IMR-90 (cell line): ENCODE results near the gene RTEL1. TPM values are rescaled to one million over a fixed set of nuclear protein-coding genes. Genes with fewer than 3 reads are reported as not detected.

ENCODE experiments used
- ATAC-seq: fragments of 200-7000 bp; cut with Tn5 transposase; 2 replicates; pipeline ENCODE4 v1.9.1; 2020; ENCODE audit warnings: low read depth, mild to moderate bottlenecking, moderate library complexity
- BruUV-seq: library from RNA; stranded (reverse); fragments of 400-500 nt; replicated peaks from 2 replicates; lab custom pipeline; 2021; lab: Mats Ljungman, UMichigan
- CTCF ChIA-PET: fragments of 300-600 bp; formaldehyde crosslinking; extraction: SDS; loops from one replicate; lab custom pipeline; 2021; ENCODE audit warnings: antibody characterized with exemption; lab: Yijun Ruan, JAX
- POLR2A ChIA-PET: fragments of 300-600 bp; sonication (Branson Sonifier 250); formaldehyde crosslinking; loops from one replicate; lab custom pipeline; 2022; ENCODE audit warnings: antibody characterized with exemption; ENCODE audit not compliant: unreplicated experiment; lab: Charles Lee
- DNase-seq: peaks from one replicate; pipeline ENCODE4 v3.0.0; 2013
- H2AFZ ChIP-seq: replicated peaks from 2 replicates; pipeline ENCODE3; 2013; ENCODE audit warnings: low read length, mild to moderate bottlenecking; ENCODE audit not compliant: poor library complexity
- H2AK5ac ChIP-seq: 2 replicates; pipeline ENCODE4 v1.6.1; 2013; ENCODE audit warnings: low read depth, low read length, inconsistent platforms
- H2AK9ac ChIP-seq: replicated peaks from 2 replicates; pipeline ENCODE3; 2013; ENCODE audit warnings: mild to moderate bottlenecking, low read depth, low read length, moderate library complexity; ENCODE audit not compliant: poor library complexity
- H2BK120ac ChIP-seq: 2 replicates; pipeline ENCODE4 v1.6.1; 2013; ENCODE audit warnings: low read depth, low read length, inconsistent platforms
- H2BK15ac ChIP-seq: 3 replicates; pipeline ENCODE4 v1.6.1; 2013; ENCODE audit warnings: low read depth, low read length, inconsistent platforms
- H2BK20ac ChIP-seq: 2 replicates; pipeline ENCODE4 v1.6.1; 2013; ENCODE audit warnings: low read depth, mild to moderate bottlenecking, inconsistent platforms, low read length, moderate library complexity
- H2BK5ac ChIP-seq: 2 replicates; pipeline ENCODE4 v1.6.1; 2013; ENCODE audit warnings: mild to moderate bottlenecking, low read depth, low read length, inconsistent platforms; ENCODE audit not compliant: poor library complexity, severe bottlenecking
- H3K14ac ChIP-seq: replicated peaks from 2 replicates; pipeline ENCODE4 v1.6.1; 2013; ENCODE audit warnings: low read depth, low read length, inconsistent platforms
- H3K18ac ChIP-seq: 2 replicates; pipeline ENCODE4 v1.6.1; 2013; ENCODE audit warnings: low read depth, low read length, control low read depth
- H3K23ac ChIP-seq: 2 replicates; pipeline ENCODE4 v1.6.1; 2013; ENCODE audit warnings: low read depth, low read length, inconsistent platforms
- H3K27ac ChIP-seq: 2 replicates; pipeline ENCODE4 v1.5.1; 2013; ENCODE audit warnings: mild to moderate bottlenecking, control low read depth, low read length; ENCODE audit not compliant: insufficient read depth
- H3K27me3 ChIP-seq: 2 replicates; pipeline ENCODE4 v1.6.1; 2013; ENCODE audit warnings: low read length; ENCODE audit not compliant: control insufficient read depth, insufficient read depth
- H3K36me3 ChIP-seq: 2 replicates; pipeline ENCODE4 v1.6.1; 2013; ENCODE audit warnings: low read length, mixed read lengths; ENCODE audit not compliant: control insufficient read depth, insufficient read depth
- H3K4ac ChIP-seq: 2 replicates; pipeline ENCODE4 v1.6.1; 2013; ENCODE audit warnings: low read depth, low read length, inconsistent platforms
- H3K4me1 ChIP-seq: 2 replicates; pipeline ENCODE4 v1.6.1; 2013; ENCODE audit warnings: low read length, mixed read lengths; ENCODE audit not compliant: control insufficient read depth, insufficient read depth
- H3K4me2 ChIP-seq: 2 replicates; pipeline ENCODE4 v1.6.1; 2013; ENCODE audit warnings: low read depth, mild to moderate bottlenecking, control low read depth, low read length, moderate library complexity
- H3K4me3 ChIP-seq: 2 replicates; pipeline ENCODE4 v1.5.1; 2013; ENCODE audit warnings: low read depth, mild to moderate bottlenecking, control low read depth, low read length, moderate library complexity; ENCODE audit not compliant: insufficient read depth
- H3K56ac ChIP-seq: 2 replicates; pipeline ENCODE4 v1.6.1; 2013; ENCODE audit warnings: low read length, inconsistent platforms; ENCODE audit not compliant: insufficient read depth; ENCODE audit errors: extremely low read depth
- H3K79me1 ChIP-seq, 2 experiments: 2 replicates each; pipeline ENCODE4 v1.6.1; 2013; ENCODE audit warnings: low read length in 2 of 2, inconsistent platforms in 1 of 2, low read depth in 1 of 2
- H3K9ac ChIP-seq: 2 replicates; pipeline ENCODE4 v1.6.1; 2013; ENCODE audit warnings: low read depth, low read length, control low read depth
- H3K9me1 ChIP-seq: 2 replicates; pipeline ENCODE4 v1.6.1; 2013; ENCODE audit warnings: low read length, inconsistent platforms; ENCODE audit not compliant: insufficient read depth
- H3K9me3 ChIP-seq: 2 replicates; pipeline ENCODE4 v1.6.1; 2013; ENCODE audit warnings: low read length; ENCODE audit not compliant: control insufficient read depth, insufficient read depth
- H4K20me1 ChIP-seq: 2 replicates; pipeline ENCODE4 v1.6.1; 2013; ENCODE audit warnings: low read length, inconsistent platforms; ENCODE audit not compliant: insufficient read depth
- H4K5ac ChIP-seq: 2 replicates; pipeline ENCODE4 v1.6.1; 2013; ENCODE audit warnings: mild to moderate bottlenecking, low read depth, low read length, control low read depth
- H4K8ac ChIP-seq, 2 experiments: 2 replicates each; pipeline ENCODE4 v1.6.1; 2013; ENCODE audit warnings: low read depth in 2 of 2, low read length in 2 of 2, control low read depth in 1 of 2, inconsistent platforms in 1 of 2
- H4K91ac ChIP-seq: 2 replicates; pipeline ENCODE4 v1.6.1; 2013; ENCODE audit warnings: low read depth, low read length, inconsistent platforms; ENCODE audit not compliant: insufficient read depth
- BHLHE40 ChIP-seq: fragments of 150-350 bp; IDR thresholded peaks from 2 replicates; pipeline ENCODE4 v1.6.1; 2016; ENCODE audit warnings: mild to moderate bottlenecking, low read depth, low read length
- MAFK ChIP-seq: IDR thresholded peaks from 2 replicates; pipeline ENCODE4 v1.6.1; 2012; ENCODE audit warnings: low read depth, low read length, improper control_type of control experiment
- MAZ ChIP-seq: IDR thresholded peaks from 2 replicates; pipeline ENCODE4 v1.6.1; 2012; ENCODE audit warnings: low read depth, mild to moderate bottlenecking, low read length, improper control_type of control experiment, moderate library complexity, borderline replicate concordance
- MXI1 ChIP-seq: IDR thresholded peaks from 2 replicates; pipeline ENCODE4 v1.6.1; 2012; ENCODE audit warnings: low read depth, mild to moderate bottlenecking, low read length, moderate library complexity, borderline replicate concordance
- NFE2L2 ChIP-seq: fragments of 150-350 bp; IDR thresholded peaks from 2 replicates; pipeline ENCODE4 v1.6.1; 2016; ENCODE audit warnings: low read depth, mild to moderate bottlenecking, low read length
- POLR2A ChIP-seq: IDR thresholded peaks from 2 replicates; pipeline ENCODE4 v1.6.1; 2012; ENCODE audit warnings: mild to moderate bottlenecking, low read depth, low read length
- RAD21 ChIP-seq: IDR thresholded peaks from 2 replicates; pipeline ENCODE4 v1.6.1; 2012; ENCODE audit warnings: low read length, improper control_type of control experiment
- RCOR1 ChIP-seq: IDR thresholded peaks from 2 replicates; pipeline ENCODE4 v1.6.1; 2012; ENCODE audit warnings: mild to moderate bottlenecking, low read length, improper control_type of control experiment; ENCODE audit not compliant: insufficient replicate concordance
- RFX5 ChIP-seq: IDR thresholded peaks from 2 replicates; pipeline ENCODE4 v1.8.0; 2012; ENCODE audit warnings: low read depth, mild to moderate bottlenecking, low read length, moderate library complexity
- SMC3 ChIP-seq: fragments of 150-350 bp; IDR thresholded peaks from 2 replicates; pipeline ENCODE4 v1.6.1; 2016; ENCODE audit warnings: low read depth, mild to moderate bottlenecking, antibody characterized with exemption, low read length, moderate library complexity
- WGBS, 2 experiments: methylation state at CpG; one replicate each; pipeline versions ENCODE4 v1.1.5 to v1.1.7; 2013; ENCODE audit warnings: missing lambda C conversion rate in 2 of 2; ENCODE audit not compliant: insufficient read length in 1 of 2; ENCODE audit errors: extremely low coverage in 2 of 2; 5-methylcytosine and 5-hydroxymethylcytosine counted together
- dilution Hi-C: fragments of 300-500 bp; cut with HindIII; formaldehyde crosslinking; loops from one replicate; pipeline ENCODE4 v1.14.3; 2018; ENCODE audit warnings: low sequenced_read_pairs; ENCODE audit not compliant: unreplicated experiment
- in situ Hi-C: fragments of 300-500 bp; cut with MboI; formaldehyde crosslinking; loops from 3 replicates; pipeline ENCODE4 v1.14.3; 2019; ENCODE audit warnings: low sequenced_read_pairs, inconsistent platforms, mixed read lengths
- intact Hi-C: fragments of 100-400 bp; cut with micrococcal nuclease; formaldehyde crosslinking; loops from 2 replicates; pipeline ENCODE4 v1.10.0; 2022
- polyA plus RNA-seq, 3 experiments: library from polyadenylated mRNA; depleted of rRNA; stranded (reverse); fragments of >200 nt; gene quantifications; 2 replicates each; pipeline ENCODE4 v1.2.3, GENCODE V29; 2012; ENCODE audit warnings: low replicate concordance in 1 of 3
- total RNA-seq: library from RNA; depleted of rRNA; stranded (reverse); fragments of >200 nt; gene quantifications from 2 replicates; pipeline ENCODE4 v1.2.3, GENCODE V29; 2012
- TF ChIP-seq, protein P1 (sequence below): fragments of 150-350 bp; IDR thresholded peaks from 2 replicates; pipeline ENCODE4 v1.6.1; 2017; ENCODE audit warnings: mild to moderate bottlenecking, antibody characterized with exemption, low read length, low read depth

The RTEL1 gene
- total and polyA plus RNA-seq, 2 of the 4 experiments (the other 2 are of a cell fraction), result 14.7 to 18.8 TPM

DNA sequence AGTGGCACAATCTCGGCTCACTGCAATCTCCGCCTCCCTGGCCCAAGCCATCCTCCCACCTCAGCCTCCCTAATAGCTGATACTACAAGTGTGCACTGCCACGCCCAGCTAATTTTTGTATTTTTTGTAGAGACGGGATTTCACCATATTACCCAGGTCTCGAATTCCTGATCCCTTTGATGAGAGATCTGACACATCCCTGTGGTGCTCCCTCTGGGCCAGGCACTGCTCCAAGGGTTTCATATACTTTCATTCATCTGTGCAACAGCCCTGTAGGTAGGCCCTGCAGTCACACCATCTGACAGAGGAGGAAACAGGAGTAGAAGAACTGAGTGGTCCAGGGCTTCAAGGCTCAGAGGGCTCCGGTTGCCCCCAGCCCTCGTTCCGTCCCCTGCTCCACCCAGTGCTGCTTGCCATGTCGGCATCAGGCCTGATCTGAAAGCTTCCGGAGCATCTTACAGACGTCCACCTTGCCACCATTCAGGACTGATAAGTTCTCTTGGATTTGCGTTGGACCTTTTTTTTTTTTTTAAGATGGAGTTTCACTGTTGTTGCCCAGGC lies 53.1 kb downstream of the RTEL1 start:
- Histone ChIP-seq H3K4me3 (no peak overlapping the region), H3K27ac (no peak overlapping the region), H3K14ac (no peak overlapping the region), H3K27me3 (no peaks in the 10 kb centered on the region), H2AK5ac (no peak overlapping the region), H3K9ac (no peak overlapping the region), H3K9me3 (peaks cover 4% of the 10 kb centered on the region), H3K56ac (no peak overlapping the region), H2BK15ac (no peak overlapping the region), H4K20me1 (no peaks in the 10 kb centered on the region; the same call in 1 of the 2 replicates), H3K79me1 (peaks cover 8 to 52% of the 10 kb centered on the region in 2 experiments), H4K91ac (no peak overlapping the region), H2AFZ (no peak overlapping the region), H2AK9ac (no peak overlapping the region), H2BK5ac (no peak overlapping the region), H3K4me2 (no peak overlapping the region), H3K36me3 (peaks cover 35% of the 10 kb centered on the region), H3K4ac (no peak overlapping the region), H3K23ac (no peak overlapping the region), H2BK20ac (no peak overlapping the region), H2BK120ac (no peak overlapping the region), H3K9me1 (no peaks in the 10 kb centered on the region), H4K5ac (no peak overlapping the region), H3K18ac (no peak overlapping the region), H4K8ac (no peak overlapping the region), H3K4me1 (peaks cover 10% of the 10 kb centered on the region)
- WGBS, 2 experiments, result 89% methylated on average over 4 of the region's 12 CpGs; no CpG with 5 or more reads in 1 of the 2 experiments
- ChIA-PET POLR2A (no interaction called here), CTCF (interaction anchor here (0.7 kb wide), 1 partner anchor 18 kb away, joined by 7 read pairs; no protein-coding TSS in a partner anchor)
- TF ChIP-seq RFX5, result no peak
- TF ChIP-seq SMC3, result no peak
- no peak for TF ChIP-seq MAZ
- TF ChIP-seq RCOR1, result no peak
- no peak for TF ChIP-seq MAFK
- no peak for TF ChIP-seq BHLHE40
- no peak for TF ChIP-seq MXI1
- TF ChIP-seq POLR2A, result no peak
- TF ChIP-seq NFE2L2, result no peak
- TF ChIP-seq RAD21, result no peak
- TF ChIP-seq, protein P1, sequence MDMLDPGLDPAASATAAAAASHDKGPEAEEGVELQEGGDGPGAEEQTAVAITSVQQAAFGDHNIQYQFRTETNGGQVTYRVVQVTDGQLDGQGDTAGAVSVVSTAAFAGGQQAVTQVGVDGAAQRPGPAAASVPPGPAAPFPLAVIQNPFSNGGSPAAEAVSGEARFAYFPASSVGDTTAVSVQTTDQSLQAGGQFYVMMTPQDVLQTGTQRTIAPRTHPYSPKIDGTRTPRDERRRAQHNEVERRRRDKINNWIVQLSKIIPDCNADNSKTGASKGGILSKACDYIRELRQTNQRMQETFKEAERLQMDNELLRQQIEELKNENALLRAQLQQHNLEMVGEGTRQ, result no peak
- dilution Hi-C loops, result no loop called here
- in situ Hi-C loops, result no loop called here
- no peak for DNase-seq
- intact Hi-C loops, result no loop called here
- ATAC-seq, result no peak
- BruUV-seq, result no TSS peak
